Measurements from ENCODE around the gene BRSK2.

BRSK2 gene

DNA sequence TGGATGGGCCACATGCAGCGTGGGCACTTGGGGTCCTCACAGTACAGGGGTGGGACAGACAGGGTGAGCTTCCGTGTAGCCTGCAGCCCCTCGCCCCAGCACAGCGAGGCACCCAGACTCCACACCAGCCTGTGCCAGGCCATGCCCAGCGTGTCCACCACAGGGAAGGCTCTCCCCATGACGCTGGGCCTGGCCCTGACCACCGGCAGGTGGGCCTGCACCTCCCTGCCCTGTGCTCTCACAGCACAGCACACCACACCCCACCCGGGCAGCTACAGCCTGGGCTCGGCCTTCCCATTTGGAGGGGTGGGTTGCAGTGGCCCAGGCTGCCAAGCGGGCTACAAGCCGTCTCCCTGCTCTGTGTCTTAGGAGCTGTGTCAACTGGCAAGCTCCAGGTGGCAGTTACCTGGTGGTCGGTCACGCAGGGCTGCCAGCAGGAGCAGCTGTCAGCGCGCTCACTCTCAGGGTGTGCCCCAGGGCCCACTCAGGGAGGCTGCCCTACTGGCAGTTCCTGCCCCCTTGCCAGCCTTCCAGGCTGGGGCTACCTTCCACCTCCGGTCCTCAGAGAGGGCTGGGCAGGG is 92.2 kb downstream of the BRSK2 start:
- no peak for DNase-seq (ENCODE audit: low read depth)
- no peak overlapping the region for H3K4me3 ChIP-seq (ENCODE audit: control insufficient read depth, low read depth, low read length)
- TF ChIP-seq, protein P1, sequence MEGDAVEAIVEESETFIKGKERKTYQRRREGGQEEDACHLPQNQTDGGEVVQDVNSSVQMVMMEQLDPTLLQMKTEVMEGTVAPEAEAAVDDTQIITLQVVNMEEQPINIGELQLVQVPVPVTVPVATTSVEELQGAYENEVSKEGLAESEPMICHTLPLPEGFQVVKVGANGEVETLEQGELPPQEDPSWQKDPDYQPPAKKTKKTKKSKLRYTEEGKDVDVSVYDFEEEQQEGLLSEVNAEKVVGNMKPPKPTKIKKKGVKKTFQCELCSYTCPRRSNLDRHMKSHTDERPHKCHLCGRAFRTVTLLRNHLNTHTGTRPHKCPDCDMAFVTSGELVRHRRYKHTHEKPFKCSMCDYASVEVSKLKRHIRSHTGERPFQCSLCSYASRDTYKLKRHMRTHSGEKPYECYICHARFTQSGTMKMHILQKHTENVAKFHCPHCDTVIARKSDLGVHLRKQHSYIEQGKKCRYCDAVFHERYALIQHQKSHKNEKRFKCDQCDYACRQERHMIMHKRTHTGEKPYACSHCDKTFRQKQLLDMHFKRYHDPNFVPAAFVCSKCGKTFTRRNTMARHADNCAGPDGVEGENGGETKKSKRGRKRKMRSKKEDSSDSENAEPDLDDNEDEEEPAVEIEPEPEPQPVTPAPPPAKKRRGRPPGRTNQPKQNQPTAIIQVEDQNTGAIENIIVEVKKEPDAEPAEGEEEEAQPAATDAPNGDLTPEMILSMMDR (IDR thresholded peaks at IDR 0.05; ENCODE audit: control insufficient read depth, insufficient read depth, low read depth, low read length, missing control alignments) = no peak

DNA sequence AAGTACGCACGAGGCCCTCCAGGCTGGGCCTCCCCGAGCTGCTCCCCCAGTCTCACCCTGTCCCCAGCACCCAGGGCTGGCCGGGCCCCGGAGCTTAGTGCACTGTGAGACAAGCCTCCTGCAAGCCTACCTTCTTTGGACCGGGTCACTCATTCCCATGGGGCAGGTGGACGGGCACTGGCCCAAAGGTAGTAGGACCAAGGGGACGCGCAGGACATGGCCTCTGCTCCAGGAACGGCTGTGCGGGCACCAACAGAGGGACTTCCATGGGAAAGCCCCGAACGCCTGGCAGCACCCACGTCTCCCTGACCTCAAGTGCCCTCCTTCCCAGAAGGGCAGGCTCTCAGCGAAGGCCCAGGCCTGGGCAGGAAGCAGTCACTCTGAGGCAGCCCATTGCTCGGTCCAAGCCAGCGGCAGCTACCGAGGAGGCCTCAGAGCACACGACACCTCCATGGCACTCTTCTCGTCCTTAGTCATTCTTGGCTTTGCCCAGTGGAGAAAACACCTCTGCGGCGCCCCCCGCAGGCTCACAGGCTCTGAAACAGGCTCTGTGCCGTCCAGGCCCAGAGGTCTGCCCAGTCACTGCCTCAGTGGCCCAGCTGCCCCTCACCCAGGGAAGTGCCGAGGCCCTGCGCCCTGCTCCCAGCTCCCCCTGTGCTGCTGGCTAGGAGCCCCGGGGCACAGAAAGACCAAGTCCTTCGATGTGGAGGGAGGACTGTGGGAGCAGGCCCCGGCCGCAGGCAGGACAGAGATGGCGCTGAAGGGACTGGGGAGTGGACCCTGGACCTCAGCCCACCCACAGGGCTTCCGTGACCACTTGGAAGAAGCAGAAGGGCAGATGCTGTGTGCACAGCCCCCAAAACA is 93.1 kb downstream of the BRSK2 start:
- H3K4me3 ChIP-seq (ENCODE audit: control insufficient read depth, low read depth, low read length) = no peak overlapping the region
- TF ChIP-seq, protein P1 (IDR thresholded peaks at IDR 0.05; ENCODE audit: control insufficient read depth, insufficient read depth, low read depth, low read length, missing control alignments) = no peak
- DNase-seq (ENCODE audit: low read depth) = no peak

DNA sequence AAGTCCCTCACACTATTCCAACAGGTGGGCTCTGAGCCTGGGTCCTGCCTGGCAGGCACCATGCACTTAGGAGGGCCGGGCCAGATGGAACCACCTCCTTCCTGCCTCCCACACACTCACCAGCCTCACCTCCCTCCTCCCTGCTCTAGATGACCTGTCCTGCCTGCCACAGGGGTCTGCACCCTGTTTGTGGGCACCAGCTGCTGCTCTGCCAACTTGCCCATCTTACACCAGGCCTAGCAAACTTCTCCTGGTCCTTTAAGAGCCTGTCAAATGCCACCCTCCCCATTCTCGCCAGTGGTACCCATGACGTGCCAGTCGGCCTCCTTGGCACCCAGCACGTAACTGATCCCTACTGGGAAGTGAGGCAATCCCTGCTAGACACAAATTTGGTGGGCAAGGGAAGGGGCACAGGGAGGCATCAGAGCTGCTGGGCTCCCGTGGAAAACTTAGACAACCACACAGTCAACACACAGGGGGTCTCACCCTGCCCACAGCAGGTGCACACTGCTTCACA is 93.8 kb downstream of the BRSK2 start:
- TF ChIP-seq, protein P1 (IDR thresholded peaks at IDR 0.05; ENCODE audit: control insufficient read depth, insufficient read depth, low read depth, low read length, missing control alignments) = no peak
- no peak for DNase-seq (ENCODE audit: low read depth)
- no peak overlapping the region for H3K4me3 ChIP-seq (ENCODE audit: control insufficient read depth, low read depth, low read length)

DNA sequence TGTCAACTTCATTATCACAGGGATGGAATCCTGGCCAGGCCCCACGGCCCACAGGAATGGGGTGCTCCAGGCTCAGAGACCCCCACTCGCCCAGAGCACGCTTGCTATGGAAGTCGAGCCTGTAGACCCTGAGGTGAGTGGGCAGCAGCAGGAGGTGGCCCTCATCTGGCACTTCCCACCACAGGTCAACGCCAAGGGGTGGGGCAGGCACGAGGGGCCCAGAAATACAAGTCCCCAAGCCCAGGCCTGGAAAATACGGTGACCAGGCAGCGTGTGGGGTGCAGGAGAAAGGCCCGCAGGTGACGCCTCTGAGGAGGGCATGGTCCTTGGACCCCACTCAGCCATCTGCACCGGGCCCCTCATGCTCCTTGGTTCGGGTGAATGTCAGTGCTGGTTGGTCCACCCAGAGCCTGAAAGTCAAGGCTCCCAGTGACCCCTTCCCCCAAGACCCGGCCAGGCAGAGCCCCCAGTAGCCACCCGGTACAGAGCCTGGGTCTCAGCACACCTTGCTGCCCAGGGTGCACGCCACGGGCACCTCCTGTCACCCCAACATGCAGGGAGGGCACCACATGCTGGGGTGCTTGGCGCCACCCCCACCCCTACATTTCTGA is 94.4 kb downstream of the BRSK2 start:
- DNase-seq (ENCODE audit: low read depth) = no peak
- TF ChIP-seq, protein P1 (IDR thresholded peaks at IDR 0.05; ENCODE audit: control insufficient read depth, insufficient read depth, low read depth, low read length, missing control alignments) = no peak

DNA sequence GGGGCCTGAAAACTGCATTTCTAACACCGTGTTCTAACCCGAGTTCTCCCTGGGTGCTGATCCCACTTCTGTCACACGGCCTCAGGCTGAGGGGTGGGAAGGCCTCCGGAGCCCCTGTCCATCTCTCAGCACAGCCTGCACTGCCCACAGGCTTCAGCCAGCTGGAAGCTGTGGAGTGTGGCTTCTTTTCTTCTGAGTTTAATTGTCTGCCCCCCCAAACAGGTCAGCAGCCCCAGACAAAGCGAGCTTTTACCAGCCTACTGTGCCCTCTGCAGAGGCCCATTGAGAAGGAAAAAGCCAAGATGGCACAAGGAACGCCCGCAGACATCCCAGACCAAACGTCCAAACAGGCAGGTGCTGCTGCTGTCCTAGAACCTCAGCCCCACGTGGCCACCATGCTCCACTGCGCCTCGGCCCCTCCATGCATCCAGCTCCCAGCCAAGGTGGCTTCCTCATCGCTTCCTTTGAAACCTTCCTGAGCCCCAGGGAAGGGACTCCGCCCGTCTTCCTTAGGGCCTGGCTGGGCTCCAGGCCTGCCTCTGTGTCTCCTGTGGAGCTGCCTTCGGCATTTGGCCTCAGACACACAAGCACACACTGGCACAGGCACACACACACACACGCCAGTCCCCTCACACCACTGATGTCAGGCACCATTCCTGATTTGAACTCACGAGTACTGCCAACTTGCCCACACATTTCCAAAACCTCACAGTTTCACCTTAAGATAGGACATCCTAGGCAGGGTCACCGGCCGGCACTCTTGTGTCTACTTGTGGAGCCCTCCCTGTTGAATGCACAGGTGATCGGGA is 95.2 kb downstream of the BRSK2 start:
- TF ChIP-seq, protein P1 (IDR thresholded peaks at IDR 0.05; ENCODE audit: control insufficient read depth, insufficient read depth, low read depth, low read length, missing control alignments) = no peak
- H3K4me3 ChIP-seq (ENCODE audit: control insufficient read depth, low read depth, low read length) = no peak overlapping the region
- DNase-seq (ENCODE audit: low read depth) = no peak

More for the DNA sequence above, 94.4 kb downstream of the BRSK2 start:
- H3K4me3 ChIP-seq (ENCODE audit: control insufficient read depth, low read depth, low read length) = no peak overlapping the region

DNA sequence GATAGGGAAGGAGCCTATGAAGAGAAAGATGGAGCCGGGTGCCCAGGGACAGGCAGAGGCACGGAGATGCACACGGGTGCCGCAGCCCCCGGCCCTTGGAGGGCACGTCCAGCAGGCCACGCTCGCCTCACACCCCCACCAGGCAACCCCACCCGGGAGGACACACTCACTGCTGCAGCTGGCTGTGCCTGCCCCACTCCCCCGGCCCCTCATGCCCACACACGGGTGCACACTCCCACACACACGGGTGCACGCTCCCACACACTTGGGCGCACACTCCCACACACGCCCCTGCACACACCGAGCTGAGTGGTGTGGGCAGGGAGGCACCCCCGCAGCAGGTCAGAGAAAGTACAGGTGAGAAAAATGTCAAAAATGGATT is 95.8 kb downstream of the BRSK2 start:
- TF ChIP-seq, protein P1 (IDR thresholded peaks at IDR 0.05; ENCODE audit: control insufficient read depth, insufficient read depth, low read depth, low read length, missing control alignments) = no peak
- no peak for DNase-seq (ENCODE audit: low read depth)
- no peak overlapping the region for H3K4me3 ChIP-seq (ENCODE audit: control insufficient read depth, low read depth, low read length)
